Colonic mucosa (tissue), 4 donors: ENCODE results near the gene TXN2. TPM values are rescaled to one million over a fixed set of nuclear protein-coding genes. Genes with fewer than 3 reads are reported as not detected.

ENCODE experiments used
- DNase-seq: peaks from one replicate; pipeline ENCODE4 v3.0.0-alpha.2; 2020
- H3K27ac ChIP-seq: fragments of 200-600 bp; one replicate; pipeline ENCODE4 v1.8.0; 2021
- H3K27me3 ChIP-seq: fragments of 200-600 bp; one replicate; pipeline ENCODE4 v1.8.0; 2021
- H3K36me3 ChIP-seq: fragments of 200-600 bp; one replicate; pipeline ENCODE4 v1.8.0; 2021
- H3K4me1 ChIP-seq: fragments of 200-600 bp; one replicate; pipeline ENCODE4 v1.8.0; 2021; ENCODE audit warnings: mild to moderate bottlenecking
- H3K4me3 ChIP-seq: fragments of 200-600 bp; one replicate; pipeline ENCODE4 v1.8.0; 2021
- H3K9ac ChIP-seq, 2 donors: one replicate each; pipeline ENCODE4 v1.7.0; 2013; ENCODE audit warnings: control low read depth in 2 of 2, low read depth in 2 of 2, low read length in 2 of 2
- H3K9me3 ChIP-seq: fragments of 200-600 bp; one replicate; pipeline ENCODE4 v1.8.0; 2021
- CTCF ChIP-seq: fragments of 200-600 bp; IDR thresholded peaks from one replicate; pipeline ENCODE4 v1.8.0; 2022; ENCODE audit warnings: antibody characterized with exemption, mild to moderate bottlenecking
- intact Hi-C: fragments of 100-400 bp; cut with DNase I; formaldehyde crosslinking; loops from one replicate; pipeline ENCODE4 v1.14.1; 2022
- total RNA-seq, 2 donors: library from RNA; stranded (reverse); fragmentation: NEBNext Ultra II Directional in 1 of 2; extraction: Animal tissue kit (Norgen Biotek cat#: 25700) in 1 of 2; gene quantifications; one replicate each; pipeline ENCODE4 v1.2.1, GENCODE V29; 2021
- donor health status: healthy.
- donor health status: DM: no; HTN: no; CAD: no.
- donor health status: DM: no; HTN: no; CAD: no.

Gene TXN2
- total RNA-seq, 2 donors from 2014 or later = 101 to 142 TPM

GRCh38 chr22:36507518-36508010 is 26.1 kb upstream of the TXN2 start:
- H3K4me1 ChIP-seq = peaks cover 9% of the 10 kb centered on the region
- no peak for DNase-seq
- TF ChIP-seq CTCF = no peak
- peaks cover 12% of the 10 kb centered on the region for H3K36me3 ChIP-seq
- peak overlapping the region in 1 of 2 donors; percentile 78 for H3K9ac ChIP-seq
- peak overlapping the region; percentile 31 for H3K27ac ChIP-seq
- peak overlapping the region; percentile 61 for H3K4me3 ChIP-seq
- intact Hi-C loops = no loop called here
- H3K9me3 ChIP-seq = no peaks in the 10 kb centered on the region
- no peaks in the 10 kb centered on the region for H3K27me3 ChIP-seq

DNA sequence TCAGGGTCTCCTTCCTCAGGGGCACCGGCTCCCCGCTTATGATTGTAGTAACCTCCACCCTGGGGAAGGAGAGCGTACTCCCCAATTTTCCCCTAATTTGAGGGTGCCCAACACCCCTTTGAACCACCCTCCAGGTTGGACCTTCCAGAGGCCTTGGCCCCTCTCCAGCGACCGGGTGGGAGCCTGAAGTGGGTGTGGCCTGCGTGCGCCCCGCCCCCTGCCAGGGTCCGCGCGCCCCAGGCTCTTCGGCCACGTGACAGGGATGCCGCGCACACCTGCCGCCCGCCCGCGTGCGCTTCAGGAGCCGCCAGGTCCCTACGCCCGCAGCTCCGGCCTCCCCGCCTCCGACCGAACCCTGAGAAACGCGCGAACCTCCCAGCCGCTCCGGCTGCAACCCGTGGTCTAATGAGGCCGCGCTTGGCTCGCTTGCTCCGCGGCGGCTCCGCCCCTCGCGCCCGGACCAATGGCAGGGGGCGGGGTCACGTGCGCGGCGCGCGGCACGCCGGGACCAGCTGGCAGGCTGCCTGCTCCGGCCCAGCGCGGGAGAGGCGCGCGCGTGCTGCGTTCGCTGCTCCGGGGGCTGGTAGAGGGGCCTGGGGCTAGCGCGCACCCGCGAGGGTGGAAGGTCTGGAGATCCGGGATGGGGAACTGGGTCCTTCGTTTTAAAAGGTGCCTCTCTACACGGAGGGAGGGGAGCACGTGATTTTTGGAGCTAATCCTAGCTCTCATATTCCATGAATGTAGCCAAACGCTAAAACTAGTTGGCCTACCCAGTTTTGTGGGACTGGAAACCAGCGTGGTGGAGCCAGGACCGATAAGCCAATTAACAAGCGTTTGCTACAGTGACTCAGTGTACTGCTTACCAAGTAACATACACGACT is 25.4 kb upstream of the TXN2 start, which contains the start of gene FOXRED2:
Gene FOXRED2, minus strand, starts transcription at position 404 of the 881 bp plus-strand sequence. CDS start 618 bp downstream, outside the sequence.
- Histone ChIP-seq H3K27me3 (no peaks in the 10 kb centered on the region), H3K9ac (peak within 1 kb of the TSS; percentile 65 to 78), H3K9me3 (no peaks in the 10 kb centered on the region), H3K27ac (peak within 1 kb of the TSS; percentile 31), H3K4me1 (peaks cover 9% of the 10 kb centered on the region), H3K4me3 (peak within 1 kb of the TSS; percentile 61), H3K36me3 (peaks cover 8% of the 10 kb centered on the region)
- peak; percentile 89 for DNase-seq
- no peak for TF ChIP-seq CTCF
- intact Hi-C loops = no loop called here

DNA sequence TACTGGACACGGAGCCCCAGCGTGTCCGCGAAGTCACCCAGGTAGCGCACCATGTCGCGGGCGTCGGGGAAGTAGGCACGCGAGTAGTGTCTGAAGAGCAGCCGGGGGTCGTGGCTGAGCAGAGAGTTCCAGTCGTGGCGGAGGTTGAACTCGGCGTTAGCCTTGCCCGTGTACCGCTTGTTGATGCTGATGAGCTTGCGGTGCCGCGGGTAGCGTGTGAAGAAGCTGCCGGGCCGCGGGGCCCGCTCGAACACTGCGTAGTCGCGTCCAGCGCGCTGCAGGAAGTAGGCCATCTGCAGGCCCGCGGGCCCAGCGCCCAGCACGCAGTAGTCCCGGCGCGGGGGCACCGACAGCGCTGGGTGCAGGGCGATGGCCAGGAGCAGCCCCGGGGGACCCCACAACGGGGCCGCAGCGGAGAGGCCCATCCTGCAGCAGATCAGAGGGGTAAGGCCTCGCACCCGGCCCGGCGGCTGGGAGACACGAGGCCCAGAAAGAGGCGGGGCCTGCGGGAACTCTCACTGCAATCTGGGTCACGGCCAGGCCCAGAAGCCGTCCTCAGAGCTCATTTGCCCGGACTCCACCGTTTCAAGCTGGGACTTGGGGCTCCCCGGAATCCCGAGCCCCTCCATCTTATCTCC is 24.7 kb upstream of the TXN2 start:
- Histone ChIP-seq H3K36me3 (peaks cover 8% of the 10 kb centered on the region), H3K9me3 (no peaks in the 10 kb centered on the region), H3K4me1 (peaks cover 9% of the 10 kb centered on the region), H3K27me3 (no peaks in the 10 kb centered on the region), H3K27ac (no peak overlapping the region), H3K4me3 (no peak overlapping the region), H3K9ac (peak overlapping the region in 1 of 2 donors; percentile 65)
- DNase-seq = no peak
- intact Hi-C loops = no loop called here
- no peak for TF ChIP-seq CTCF

DNA sequence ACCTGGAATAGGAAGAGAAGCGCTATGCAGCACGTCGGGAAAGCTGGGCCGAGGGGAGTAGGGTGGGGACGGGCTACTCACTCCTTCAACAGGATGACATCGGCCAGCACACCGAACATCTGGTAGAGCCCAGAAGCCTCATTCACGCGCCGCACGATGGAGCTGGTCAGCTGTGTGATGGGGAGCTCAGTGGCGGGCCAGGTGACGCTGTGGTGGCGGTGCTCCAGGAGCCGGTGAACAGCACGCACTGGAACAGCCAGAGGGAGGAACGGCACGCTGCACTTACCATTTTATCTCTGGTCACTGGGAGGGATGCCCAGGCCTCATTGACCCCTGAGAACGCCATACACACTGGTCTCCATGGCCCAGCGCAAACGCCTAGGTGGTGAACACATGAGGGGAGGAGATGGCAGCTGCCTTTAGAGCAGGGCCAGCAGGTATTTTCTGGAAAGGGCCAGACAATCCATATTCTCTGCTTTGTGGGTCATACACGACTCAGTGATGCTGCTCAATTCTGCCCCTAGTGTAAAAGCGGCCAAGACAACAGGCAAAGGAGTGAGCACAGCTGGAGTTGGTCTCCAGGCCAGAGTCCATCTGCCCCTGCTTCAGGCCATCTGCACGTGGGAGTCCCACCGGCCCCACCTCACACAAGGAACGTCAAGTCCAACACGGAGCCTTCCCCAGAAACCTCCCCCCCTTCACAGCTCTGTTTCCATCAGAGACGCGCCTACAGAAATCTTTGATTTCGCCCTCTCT is 16.6 kb upstream of the TXN2 start:
- no peak overlapping the region for H3K27ac ChIP-seq
- H3K4me1 ChIP-seq = no peaks in the 10 kb centered on the region
- TF ChIP-seq CTCF = no peak
- H3K27me3 ChIP-seq = no peaks in the 10 kb centered on the region
- DNase-seq = no peak
- no peaks in the 10 kb centered on the region for H3K36me3 ChIP-seq
- intact Hi-C loops = no loop called here
- no peaks in the 10 kb centered on the region for H3K9me3 ChIP-seq
- no peak overlapping the region for H3K4me3 ChIP-seq
- H3K9ac ChIP-seq = no peak overlapping the region

GRCh38 chr22:36493690-36494110 is 12.3 kb upstream of the TXN2 start:
- no peaks in the 10 kb centered on the region for H3K27me3 ChIP-seq
- no peaks in the 10 kb centered on the region for H3K4me1 ChIP-seq
- TF ChIP-seq CTCF = no peak
- H3K4me3 ChIP-seq = no peak overlapping the region
- no peaks in the 10 kb centered on the region for H3K9me3 ChIP-seq
- no peaks in the 10 kb centered on the region for H3K36me3 ChIP-seq
- peak; percentile 26 for DNase-seq
- H3K9ac ChIP-seq = no peak overlapping the region
- H3K27ac ChIP-seq = no peak overlapping the region
- intact Hi-C loops = no loop called here
